Esophagus squamous epithelium (tissue), 5 donors: ENCODE results near the gene PRPF39. TPM values are rescaled to one million over a fixed set of nuclear protein-coding genes. Genes with fewer than 3 reads are reported as not detected.
"Not testable (repeated sequence)": the region's sequence is repeated elsewhere in the genome, so short reads cannot be mapped to it uniquely, and the experiment has no call there.

ENCODE experiments used
- DNase-seq: peaks from one replicate; lab custom pipeline; 2025; lab: John Stamatoyannopoulos, UW
- H3K27ac ChIP-seq, 4 donors: fragments of 200-600 bp; sonication (generic); one replicate each; pipeline ENCODE4 v1.5.1; 2016 to 2019; ENCODE audit warnings: mild to moderate bottlenecking in 1 of 4
- H3K27me3 ChIP-seq, 4 donors: fragments of 200-600 bp; sonication (generic); 1 replicate in 3 of 4; 2 replicates in 1 of 4; pipeline versions ENCODE4 v1.5.1 to v1.6.0; 2017 to 2021; ENCODE audit warnings: antibody characterized with exemption in 1 of 4
- H3K36me3 ChIP-seq, 3 donors: fragments of 200-600 bp; sonication (generic); one replicate each; pipeline ENCODE4 v1.5.1; 2016 to 2019
- H3K4me1 ChIP-seq, 3 donors: fragments of 200-600 bp; sonication (generic); one replicate each; pipeline ENCODE4 v1.5.1; 2017 to 2019
- H3K4me3 ChIP-seq, 4 donors: fragments of 200-600 bp; sonication (generic); 1 replicate in 3 of 4; 2 replicates in 1 of 4; pipeline ENCODE4 v1.5.1; 2016 to 2019; ENCODE audit warnings: mild to moderate bottlenecking in 2 of 4, moderate library complexity in 1 of 4
- H3K9me3 ChIP-seq, 3 donors: fragments of 200-600 bp; sonication (generic); one replicate each; pipeline ENCODE4 v1.5.1; 2016 to 2019
- POLR2A ChIP-seq, 4 donors: fragments of 450-650 bp; IDR thresholded peaks; one replicate each; pipeline ENCODE4 v1.6.1; 2017; ENCODE audit warnings: antibody characterized with exemption in 4 of 4, mild to moderate bottlenecking in 4 of 4, moderate library complexity in 3 of 4
- whole genome bisulfite sequencing, 2 donors: methylation state at CpG; one replicate each; pipeline ENCODE4 v1.1.5; 2018; 5-methylcytosine and 5-hydroxymethylcytosine counted together
- intact Hi-C: fragments of 100-400 bp; cut with DNase I; formaldehyde crosslinking; loops from one replicate; pipeline ENCODE4 v1.15.0; 2022
- total RNA-seq, 4 donors: library from RNA; depleted of rRNA; stranded (reverse); fragments of >200 nt; gene quantifications; one replicate each; pipeline ENCODE4 v1.1.0, GENCODE V29; 2016
- TF ChIP-seq, protein P1 (sequence below), 6 experiments: fragments of 450-650 bp in 4 of 6; fragments of 200-600 bp in 2 of 6; sonication (generic) in 2 of 6; IDR thresholded peaks; one replicate each; pipeline ENCODE4 v1.5.1; 2016 to 2019; ENCODE audit warnings: antibody characterized with exemption in 6 of 6, mild to moderate bottlenecking in 4 of 6, moderate library complexity in 4 of 6
- donor health status: DM: yes; HTN: yes; CAD: no.

PRPF39 gene
- total RNA-seq, 4 donors from 2014 or later: 6.9 to 39.9 (median 19.2) TPM

DNA sequence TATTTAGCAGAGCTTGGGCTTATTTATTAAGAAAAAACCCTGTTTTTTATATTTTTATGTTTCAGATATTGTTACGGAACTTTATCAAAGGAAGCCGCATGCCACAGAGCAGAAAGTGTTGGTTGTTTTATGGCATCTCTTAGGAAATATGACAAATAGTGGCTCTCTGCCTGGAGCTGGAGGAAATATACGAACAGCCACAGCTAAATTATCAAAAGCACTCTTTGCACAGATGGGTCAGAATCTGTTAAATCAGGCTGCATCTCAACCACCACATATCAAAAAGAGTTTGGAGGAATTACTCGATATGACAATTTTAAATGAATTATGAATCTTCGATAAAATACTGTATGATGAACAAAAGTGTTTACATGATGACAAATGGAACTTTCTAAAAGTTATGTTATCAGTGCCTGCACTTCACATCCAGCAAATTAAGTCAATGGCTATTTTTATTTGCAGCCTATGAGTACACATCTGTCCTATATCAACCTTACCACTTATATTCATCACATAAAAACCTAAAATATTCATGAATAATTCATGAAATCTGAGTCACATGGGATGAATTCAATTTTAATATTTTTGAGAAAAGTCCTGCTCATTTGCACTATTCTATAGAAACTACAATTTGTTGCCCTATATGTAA, 10.6 kb upstream of the PRPF39 start:
- Histone ChIP-seq H3K4me3 (no peak overlapping the region), H3K9me3 (no peaks in the 10 kb centered on the region), H3K4me1 (no peaks in the 10 kb centered on the region), H3K27me3 (no peaks in the 10 kb centered on the region), H3K27ac (no peak overlapping the region), H3K36me3 (peaks cover 0 to 53% (median 0%) of the 10 kb centered on the region in 3 donors)
- no peak for TF ChIP-seq POLR2A (IDR thresholded peaks at IDR 0.05)
- TF ChIP-seq, protein P1, sequence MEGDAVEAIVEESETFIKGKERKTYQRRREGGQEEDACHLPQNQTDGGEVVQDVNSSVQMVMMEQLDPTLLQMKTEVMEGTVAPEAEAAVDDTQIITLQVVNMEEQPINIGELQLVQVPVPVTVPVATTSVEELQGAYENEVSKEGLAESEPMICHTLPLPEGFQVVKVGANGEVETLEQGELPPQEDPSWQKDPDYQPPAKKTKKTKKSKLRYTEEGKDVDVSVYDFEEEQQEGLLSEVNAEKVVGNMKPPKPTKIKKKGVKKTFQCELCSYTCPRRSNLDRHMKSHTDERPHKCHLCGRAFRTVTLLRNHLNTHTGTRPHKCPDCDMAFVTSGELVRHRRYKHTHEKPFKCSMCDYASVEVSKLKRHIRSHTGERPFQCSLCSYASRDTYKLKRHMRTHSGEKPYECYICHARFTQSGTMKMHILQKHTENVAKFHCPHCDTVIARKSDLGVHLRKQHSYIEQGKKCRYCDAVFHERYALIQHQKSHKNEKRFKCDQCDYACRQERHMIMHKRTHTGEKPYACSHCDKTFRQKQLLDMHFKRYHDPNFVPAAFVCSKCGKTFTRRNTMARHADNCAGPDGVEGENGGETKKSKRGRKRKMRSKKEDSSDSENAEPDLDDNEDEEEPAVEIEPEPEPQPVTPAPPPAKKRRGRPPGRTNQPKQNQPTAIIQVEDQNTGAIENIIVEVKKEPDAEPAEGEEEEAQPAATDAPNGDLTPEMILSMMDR (IDR thresholded peaks at IDR 0.05): no peak
- DNase-seq: no peak
- 92 to 93% methylated on average over 5 of the region's 5 CpGs for WGBS, 2 donors
- intact Hi-C loops: no loop called here

DNA sequence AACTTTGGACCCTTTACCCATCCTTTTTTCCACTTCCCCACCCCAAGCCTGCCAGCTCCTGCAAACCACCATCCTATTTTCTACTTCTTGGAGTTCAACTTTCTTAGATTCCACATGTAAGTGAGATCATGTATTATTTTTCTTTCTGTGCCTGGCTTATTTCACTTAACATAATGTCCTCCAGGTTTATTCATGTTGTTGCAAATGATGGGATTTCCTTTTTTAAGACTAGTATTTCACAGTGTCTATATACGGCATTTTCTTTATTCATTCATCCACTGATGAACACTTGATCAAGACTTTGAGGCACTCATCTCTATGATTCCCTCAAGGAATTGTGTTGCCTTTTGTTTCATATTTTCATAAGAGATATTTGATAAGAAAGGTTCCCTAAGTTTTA, 5.6 kb upstream of the PRPF39 start:
- intact Hi-C loops: no loop called here
- WGBS, 2 donors: 93 to 100% methylated on average over 1 of the region's 1 CpG
- H3K4me3 ChIP-seq: no peak overlapping the region

DNA sequence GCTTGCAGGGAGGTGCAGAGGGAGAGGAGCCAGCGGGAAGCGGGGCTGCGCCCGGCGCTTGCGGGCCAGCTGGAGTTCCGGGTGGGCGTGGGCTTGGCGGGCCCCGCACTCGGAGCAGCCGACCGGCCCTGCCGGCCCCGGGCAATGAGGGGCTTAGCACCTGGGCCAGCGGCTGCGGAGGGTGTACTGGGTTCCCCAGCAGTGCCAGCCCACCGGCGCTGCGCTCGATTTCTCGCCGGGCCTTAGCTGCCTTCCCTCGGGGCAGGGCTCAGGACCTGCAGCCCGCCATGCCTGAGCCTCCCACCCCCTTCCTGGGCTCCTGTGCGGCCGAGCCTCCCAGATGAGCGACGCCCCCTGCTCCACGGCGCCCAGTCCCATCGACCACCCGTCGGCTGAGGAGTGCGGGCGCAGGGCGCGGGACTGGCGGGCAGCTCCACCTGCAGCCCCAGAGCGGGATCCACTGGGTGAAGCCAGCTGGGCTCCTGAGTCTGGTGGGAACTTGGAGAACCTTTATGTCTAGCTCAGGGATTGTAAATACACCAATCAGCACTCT, 3.4 kb upstream of the PRPF39 start:
- H3K27ac ChIP-seq, H3K27me3 ChIP-seq, H3K36me3 ChIP-seq, H3K9me3 ChIP-seq, intact Hi-C loops, H3K4me3 ChIP-seq, DNase-seq: not testable (repeated sequence)
- peaks cover under 1 to 20% (median 6%) of the 10 kb centered on the region in 3 donors for H3K4me1 ChIP-seq
- 70% methylated on average over 2 of the region's 40 CpGs; no CpG with 5 or more reads in 1 of the 2 donors for WGBS, 2 donors

More for the DNA sequence above, 5.6 kb upstream of the PRPF39 start:
- no peak for DNase-seq
- Histone ChIP-seq H3K27ac (no peak overlapping the region), H3K27me3 (no peaks in the 10 kb centered on the region), H3K4me1 (peaks cover 0 to 4% (median under 1%) of the 10 kb centered on the region in 3 donors), H3K9me3 (no peaks in the 10 kb centered on the region), H3K36me3 (peaks cover 0 to 9% (median 0%) of the 10 kb centered on the region in 3 donors)
- TF ChIP-seq, protein P1 (IDR thresholded peaks at IDR 0.05): no peak
- TF ChIP-seq POLR2A (IDR thresholded peaks at IDR 0.05): no peak

DNA sequence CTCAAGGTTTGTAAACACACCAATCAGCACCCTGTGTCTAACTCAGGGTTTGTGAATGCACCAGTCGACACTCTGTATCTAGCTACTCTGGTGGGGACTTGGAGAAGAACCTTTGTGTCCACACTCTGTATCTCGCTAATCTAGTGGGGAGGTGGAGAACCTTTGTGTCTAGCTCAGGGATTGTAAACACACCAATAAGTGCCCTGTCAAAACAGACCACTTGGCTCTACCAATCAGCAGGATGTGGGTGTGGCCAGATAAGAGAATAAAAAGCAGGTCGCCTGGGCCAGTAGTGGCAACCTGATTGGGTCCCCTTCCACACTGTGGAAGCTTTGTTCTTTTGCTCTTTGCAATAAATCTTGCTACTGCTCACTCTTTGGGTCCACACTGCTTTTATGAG, 2.8 kb upstream of the PRPF39 start:
- H3K27ac ChIP-seq, H3K27me3 ChIP-seq, DNase-seq, H3K4me3 ChIP-seq, H3K9me3 ChIP-seq, H3K36me3 ChIP-seq, intact Hi-C loops: not testable (repeated sequence)
- H3K4me1 ChIP-seq: peaks cover 6 to 26% (median 12%) of the 10 kb centered on the region in 3 donors
- 83 to 95% methylated on average over 3 of the region's 3 CpGs for WGBS, 2 donors

DNA sequence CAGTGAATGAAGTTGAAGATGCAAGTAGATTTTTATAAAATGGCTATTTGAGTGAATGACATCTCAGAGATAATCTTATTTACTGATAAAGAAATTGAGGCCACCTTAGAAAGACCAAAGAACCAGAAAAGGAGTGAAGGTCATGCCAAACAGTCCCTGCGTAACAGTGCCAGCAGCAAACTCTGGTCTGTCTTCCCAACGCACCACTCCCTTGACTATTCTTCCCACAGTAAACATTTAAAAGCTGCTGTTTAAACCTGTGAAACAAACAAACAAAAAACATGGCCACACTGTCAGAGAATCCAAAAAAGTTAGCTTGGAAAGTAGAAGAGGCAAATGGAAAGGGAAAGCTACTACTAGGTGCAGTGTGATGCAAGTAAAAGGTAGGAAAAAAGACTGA, 1.5 kb upstream of the PRPF39 start:
- Histone ChIP-seq H3K9me3 (no peaks in the 10 kb centered on the region), H3K36me3 (no peaks in the 10 kb centered on the region), H3K4me1 (peaks cover 8 to 39% (median 25%) of the 10 kb centered on the region in 3 donors), H3K27me3 (no peaks in the 10 kb centered on the region), H3K4me3 (no peak overlapping the region), H3K27ac (no peak overlapping the region)
- WGBS, 2 donors: 75 to 86% methylated on average over 2 of the region's 2 CpGs
- intact Hi-C loops: no loop called here
- no peak for DNase-seq
- no peak for TF ChIP-seq POLR2A (IDR thresholded peaks at IDR 0.05)
- TF ChIP-seq, protein P1 (IDR thresholded peaks at IDR 0.05): no peak

DNA sequence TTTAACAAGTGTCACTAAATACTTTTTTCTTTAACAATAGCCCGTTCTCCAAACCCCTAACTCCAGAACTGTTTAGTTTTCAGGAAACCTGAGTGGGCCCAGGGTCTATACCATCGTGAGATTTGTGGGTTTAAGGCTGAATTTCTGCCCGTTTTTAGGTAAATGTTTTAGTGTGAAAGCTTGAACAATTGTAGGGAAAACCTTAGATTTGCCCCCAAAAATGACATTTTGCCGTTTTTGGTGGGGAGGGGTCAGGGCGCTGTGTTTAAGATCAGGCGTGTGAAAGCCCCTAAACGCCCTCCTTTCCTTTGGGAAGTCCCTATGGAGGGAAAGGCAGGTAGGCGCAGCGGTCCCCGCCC, 320 bp upstream of the PRPF39 start:
- TF ChIP-seq, protein P1 (IDR thresholded peaks at IDR 0.05): no peak
- TF ChIP-seq POLR2A (IDR thresholded peaks at IDR 0.05): no peak
- H3K27me3 ChIP-seq: no peaks in the 10 kb centered on the region
- WGBS, 2 donors: 0 to 4% methylated on average over 3 to 6 of the region's 10 CpGs

More for the DNA sequence above, 320 bp upstream of the PRPF39 start:
- peak overlapping the region; percentile 82 to 92 (median 92) for H3K27ac ChIP-seq
- intact Hi-C loops: no loop called here
- DNase-seq: no peak
- peak overlapping the region; percentile 58 to 91 (median 76) for H3K4me3 ChIP-seq
- peaks cover 8 to 51% (median 36%) of the 10 kb centered on the region in 3 donors for H3K4me1 ChIP-seq
- H3K9me3 ChIP-seq: no peaks in the 10 kb centered on the region
- H3K36me3 ChIP-seq: no peaks in the 10 kb centered on the region
